Measurements from ENCODE around the gene CDH4.

CDH4 gene

GRCh38 chr20:61913423-61914225 is 661.6 kb downstream of the CDH4 start:
- DNase-seq, result no peak

DNA sequence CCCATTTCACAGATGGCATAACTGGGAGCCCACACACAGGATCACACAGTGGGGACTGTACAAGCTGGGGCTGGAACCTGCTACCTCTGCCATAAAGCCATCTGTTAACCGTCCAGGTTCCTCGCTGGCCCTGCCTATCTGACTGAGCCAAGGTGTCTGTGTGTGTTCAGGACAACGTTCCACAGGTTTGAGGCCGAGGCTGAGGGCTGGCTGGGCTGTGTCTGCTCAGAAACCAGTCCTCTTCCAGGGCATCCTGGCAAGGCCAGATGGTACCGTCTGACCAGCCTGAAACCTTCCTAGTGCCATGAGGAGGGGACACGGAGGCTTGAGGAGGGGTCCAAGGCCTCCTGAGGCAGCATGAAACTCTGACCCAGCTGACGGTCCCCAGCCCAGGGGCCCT is 663.0 kb downstream of the CDH4 start:
- DNase-seq, result no peak

DNA sequence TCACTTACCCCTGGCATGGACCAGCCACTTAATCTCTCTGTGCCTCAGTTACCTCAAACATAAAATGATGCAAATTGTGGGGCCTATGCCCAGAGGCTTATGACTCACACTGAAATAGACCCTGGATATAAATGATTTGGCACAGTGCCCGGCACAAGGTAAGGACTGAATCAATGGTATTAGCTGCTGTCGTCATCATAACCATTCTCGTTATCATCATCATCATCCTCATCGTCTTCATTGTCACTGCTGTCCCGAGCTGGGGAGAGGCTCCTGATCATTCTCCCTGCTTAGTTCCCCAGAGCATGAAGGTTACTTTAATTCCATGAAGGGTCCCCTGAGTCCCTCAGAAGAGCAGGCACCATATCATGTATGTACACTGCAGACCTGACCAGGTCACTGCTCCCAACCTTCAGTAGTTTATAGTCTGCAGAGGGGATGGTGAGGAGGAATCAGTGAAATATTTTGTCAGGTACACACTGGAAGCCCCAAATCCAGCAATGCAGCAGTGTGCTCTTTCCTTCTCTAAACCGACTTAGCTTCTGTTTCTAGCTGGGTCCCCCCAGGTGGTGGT is 664.3 kb downstream of the CDH4 start:
- no peak for DNase-seq

- no peak for DNase-seq
Measured at GRCh38 chr20:61917474-61918145, 665.5 kb downstream of the CDH4 start.

DNA sequence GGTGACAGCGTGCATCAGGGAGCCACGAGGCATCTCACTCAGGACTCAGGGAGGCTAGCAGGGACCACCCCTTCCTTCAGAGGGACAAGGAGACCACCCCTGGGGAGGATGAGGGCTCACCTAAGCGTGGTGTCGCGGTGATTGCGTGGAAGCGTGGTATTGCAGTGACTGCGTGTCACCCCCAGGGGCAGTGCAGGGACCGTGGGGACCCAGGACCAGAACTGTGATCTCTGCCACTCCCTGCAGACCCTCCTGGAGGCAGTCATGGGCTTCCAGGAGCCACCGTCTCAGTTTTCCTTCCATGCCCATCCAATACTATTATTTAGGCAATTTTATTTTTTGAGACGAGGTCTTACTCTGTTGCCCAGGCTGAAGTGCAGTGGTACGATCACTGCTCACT is 666.5 kb downstream of the CDH4 start:
- DNase-seq, result no peak

- no peak for DNase-seq
Measured at GRCh38 chr20:61919239-61919638, 667.2 kb downstream of the CDH4 start.

DNA sequence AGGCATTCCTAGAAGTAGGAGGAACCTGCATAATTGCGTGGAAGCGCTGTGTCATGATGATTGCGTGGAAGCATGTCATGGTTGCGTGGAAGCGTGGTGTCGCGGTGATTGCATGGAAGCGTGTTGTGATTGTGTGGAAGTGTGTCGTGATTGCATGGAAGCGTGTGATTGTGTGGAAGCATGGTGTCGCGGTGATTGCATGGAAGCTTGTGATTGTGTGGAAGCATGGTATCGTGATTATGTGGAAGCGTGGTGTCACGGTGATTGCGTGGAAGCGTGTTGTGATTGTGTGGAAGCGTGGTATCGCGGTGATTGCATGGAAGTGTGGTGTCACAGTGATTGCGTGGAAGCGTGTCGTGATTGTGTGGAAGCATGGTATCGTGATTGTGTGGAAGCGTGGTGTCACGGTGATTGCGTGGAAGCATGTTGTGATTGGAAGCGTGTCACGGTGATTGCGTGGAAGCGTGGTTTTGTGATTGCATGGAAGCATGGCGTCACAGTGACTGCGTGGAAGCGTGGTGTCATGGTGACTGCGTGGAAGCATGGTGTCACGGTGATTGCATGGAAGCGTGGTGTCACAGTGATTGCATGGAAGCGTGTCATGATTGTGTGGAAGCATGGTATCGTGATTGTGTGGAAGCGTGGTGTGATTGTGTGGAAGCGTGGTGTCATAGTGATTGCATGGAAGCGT is 667.8 kb downstream of the CDH4 start:
- no peak for DNase-seq

GRCh38 chr20:61922411-61922810 is 670.4 kb downstream of the CDH4 start:
- no peak for DNase-seq

DNA sequence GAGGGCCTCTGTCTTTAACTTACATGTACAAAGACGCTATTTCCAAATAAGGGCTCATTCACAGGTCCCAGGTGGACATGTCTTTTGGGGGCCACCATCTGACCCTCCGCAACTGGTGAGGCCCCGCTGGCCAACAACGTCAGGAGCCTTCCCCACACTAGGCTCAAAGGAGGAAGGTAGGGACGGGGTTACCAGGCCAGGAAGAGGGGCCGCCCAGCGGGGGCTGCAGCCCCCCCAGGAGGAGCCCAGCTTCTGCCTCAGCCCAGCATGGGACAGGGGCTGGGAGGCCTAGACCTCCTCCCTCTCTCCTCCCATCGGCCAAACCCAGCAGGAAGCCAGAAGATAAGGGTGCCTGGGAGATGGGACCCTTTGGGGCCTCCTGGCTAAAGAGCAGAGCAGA is 670.9 kb downstream of the CDH4 start:
- no peak for DNase-seq

- DNase-seq, result no peak
Measured at GRCh38 chr20:61923371-61924166, 671.5 kb downstream of the CDH4 start.

- no peak for DNase-seq
Measured at GRCh38 chr20:61924211-61924857, 672.3 kb downstream of the CDH4 start.

DNA sequence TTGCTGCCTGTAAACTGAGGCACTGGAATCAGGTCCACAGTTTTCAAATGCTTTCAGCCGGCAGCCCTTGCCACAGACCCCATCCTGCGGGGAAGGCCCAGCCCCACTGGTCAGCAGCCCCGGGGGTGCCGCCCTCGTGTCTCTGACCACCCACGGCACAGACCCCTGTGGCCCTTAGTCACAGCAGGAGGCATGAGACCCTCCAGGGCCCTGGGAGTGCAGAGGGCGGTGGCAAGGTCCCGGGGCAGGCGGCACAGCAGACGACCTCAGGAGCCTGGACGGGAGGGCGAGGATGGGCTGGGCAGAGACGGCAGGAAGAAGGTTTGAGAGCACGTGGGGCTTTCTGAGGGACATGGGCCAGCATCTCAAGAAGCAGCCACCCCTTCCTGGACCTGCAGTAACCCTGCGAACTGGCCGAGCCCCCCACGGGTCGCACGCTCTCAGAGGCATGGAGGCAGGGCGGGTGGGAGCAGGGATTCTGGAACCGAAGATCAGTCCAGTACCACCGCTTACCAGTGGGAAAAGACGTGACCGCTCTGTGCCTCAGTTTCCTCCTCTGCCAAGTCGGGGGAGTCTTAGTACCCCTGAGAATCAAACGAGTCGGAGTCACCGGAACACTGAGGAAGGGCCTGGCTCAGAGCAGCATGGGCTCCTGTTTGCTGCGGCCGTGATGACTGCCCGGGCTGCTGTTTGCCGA is 672.9 kb downstream of the CDH4 start:
- DNase-seq, result no peak

DNA sequence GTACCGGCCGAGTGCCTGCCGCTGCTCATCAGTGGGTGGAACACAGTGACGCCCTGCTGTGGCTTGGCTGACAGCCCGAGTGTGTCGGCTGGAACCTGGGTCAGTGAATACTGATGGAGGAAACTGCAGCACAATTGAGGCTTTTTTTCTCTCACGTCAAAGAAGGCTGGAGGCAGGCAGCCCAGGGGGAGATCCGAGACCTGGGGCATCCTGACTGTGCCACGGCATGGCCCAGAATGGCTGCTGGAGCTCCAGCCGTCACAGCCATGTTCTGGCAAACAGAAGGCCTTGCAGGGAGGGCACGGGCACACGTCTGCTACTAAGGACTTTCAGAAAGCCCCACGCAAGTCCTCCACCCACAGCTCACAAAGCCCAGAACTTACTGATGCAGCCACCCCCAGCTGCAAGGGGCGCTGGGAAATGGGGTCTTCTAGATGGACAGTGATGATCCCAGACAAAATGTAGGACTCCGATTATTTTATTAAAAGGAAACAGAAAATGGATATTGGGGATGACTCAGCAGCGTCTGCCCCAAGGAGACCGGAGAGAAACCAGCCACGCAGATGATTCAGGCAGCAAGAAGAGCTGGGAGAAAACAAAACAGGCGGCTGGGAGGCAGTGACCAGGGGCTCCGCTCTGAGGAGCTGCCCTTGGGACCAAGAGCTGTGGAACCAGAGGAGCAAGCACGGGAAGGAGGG is 673.6 kb downstream of the CDH4 start:
- DNase-seq, result no peak

GRCh38 chr20:61926253-61926613 is 674.2 kb downstream of the CDH4 start:
- no peak for DNase-seq

DNA sequence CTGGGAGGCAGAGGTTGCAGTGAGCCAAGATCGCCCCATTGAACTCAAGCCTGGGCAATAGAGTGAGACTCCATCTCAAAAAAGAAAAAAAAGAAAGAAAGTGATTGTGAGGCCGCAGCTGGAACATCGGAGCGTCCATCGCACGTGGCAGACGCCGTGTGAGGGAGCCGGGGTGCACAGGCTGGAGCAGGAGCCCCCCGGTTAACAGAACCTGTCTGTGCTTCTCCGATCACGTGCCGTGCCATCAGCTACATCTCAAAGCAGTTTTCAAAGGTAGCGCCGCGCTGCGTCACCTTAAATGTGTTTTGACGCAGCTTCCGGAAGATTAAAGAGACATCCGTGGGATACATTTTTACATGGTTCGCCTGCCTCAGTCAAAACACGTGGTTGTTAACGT is 674.7 kb downstream of the CDH4 start:
- DNase-seq, result no peak

- DNase-seq, result no peak
Measured at GRCh38 chr20:61927193-61927825, 675.2 kb downstream of the CDH4 start.

DNA sequence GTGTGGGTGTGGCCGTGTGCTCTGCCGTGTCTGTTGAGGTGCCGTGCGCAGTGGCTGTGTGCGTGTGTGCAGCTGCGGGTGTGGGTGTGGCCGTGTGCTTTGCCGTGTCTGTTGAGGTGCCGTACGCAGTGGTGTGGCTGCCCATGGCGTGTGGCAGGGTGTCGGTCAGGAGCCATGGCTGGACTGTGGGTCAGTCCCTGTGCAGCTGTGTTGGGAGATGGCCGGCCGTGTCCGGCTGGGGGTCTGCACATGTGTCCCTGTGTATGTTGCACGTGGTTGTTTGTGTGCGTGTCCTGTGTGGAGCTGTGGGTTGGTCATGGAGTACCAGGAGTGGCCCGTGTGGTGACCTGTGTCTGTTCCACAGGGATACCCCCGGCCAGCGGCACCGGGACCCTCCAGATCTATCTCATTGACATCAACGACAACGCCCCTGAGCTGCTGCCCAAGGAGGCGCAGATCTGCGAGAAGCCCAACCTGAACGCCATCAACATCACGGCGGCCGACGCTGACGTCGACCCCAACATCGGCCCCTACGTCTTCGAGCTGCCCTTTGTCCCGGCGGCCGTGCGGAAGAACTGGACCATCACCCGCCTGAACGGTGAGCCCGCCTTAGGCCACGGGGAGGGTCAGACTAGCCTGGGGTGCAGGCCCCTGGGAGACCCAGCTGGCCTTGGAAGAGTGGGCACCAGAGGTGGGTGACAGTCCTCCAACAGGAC is 675.9 kb downstream of the CDH4 start:
- no peak for DNase-seq

DNA sequence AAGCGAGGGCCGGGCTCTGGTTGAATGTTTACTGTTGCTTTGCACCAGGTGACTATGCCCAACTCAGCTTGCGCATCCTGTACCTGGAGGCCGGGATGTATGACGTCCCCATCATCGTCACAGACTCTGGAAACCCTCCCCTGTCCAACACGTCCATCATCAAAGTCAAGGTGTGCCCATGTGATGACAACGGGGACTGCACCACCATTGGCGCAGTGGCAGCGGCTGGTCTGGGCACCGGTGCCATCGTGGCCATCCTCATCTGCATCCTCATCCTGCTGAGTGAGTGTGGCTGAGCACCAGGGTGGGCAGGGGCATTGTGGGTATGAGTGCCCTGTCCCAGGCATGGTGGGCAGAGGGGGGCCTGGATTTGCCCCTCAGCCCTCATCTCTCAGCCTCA is 677.5 kb downstream of the CDH4 start:
- no peak for DNase-seq

DNA sequence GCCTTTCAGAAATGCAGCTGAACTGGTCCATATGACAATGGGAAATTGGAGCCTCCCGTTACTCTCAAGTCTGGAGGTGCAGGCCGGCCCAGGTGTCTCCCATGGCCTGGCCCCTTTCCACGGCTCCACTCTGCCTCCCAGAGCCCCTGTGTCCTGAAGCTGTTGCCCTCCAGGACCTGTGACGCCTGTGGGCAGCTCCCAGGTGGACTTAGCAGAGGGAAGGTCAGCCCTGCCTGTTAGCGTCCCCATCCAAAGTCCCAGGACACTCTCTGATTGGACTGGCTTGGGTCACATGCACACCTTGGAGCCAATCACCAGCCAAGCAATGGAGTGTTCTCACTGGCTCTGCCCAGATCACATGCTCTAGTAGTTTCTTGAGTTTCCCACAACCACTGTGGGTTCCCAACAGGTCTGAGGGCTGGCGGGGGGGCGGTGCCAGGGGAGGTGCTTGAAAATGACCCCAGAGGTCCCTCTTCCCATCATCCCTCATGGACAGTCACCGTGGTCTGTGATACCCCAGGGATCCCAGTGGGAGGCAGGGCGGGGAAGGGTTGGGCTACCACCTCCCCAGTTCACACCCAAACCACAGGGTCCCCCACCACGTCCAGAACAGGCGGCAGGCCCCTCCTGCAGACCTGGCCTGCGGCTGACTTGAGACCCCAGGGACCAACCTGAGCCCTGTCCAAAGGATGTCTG is 678.1 kb downstream of the CDH4 start:
- DNase-seq, result no peak
